Right renal cortex interstitium (tissue), 3 donors: ENCODE measurements around the gene EMP2. TPM values are rescaled to one million over a fixed set of nuclear protein-coding genes. Genes with fewer than 3 reads are reported as not detected.
"Not testable (repeated sequence)": the region's sequence is repeated elsewhere in the genome, so short reads cannot be mapped to it uniquely, and the experiment has no call there.

Experiments used
- DNase-seq, 3 donors: peaks; one replicate each; pipeline ENCODE4 v3.0.0-alpha.2; 2013; ENCODE audit warnings: low read depth in 3 of 3, low spot score in 2 of 3
- polyA plus RNA-seq, 3 donors: library from polyadenylated mRNA; unstranded; fragments of 120-200 nt; gene quantifications; one replicate each; pipeline ENCODE4 v1.2.1, GENCODE V29; 2013; ENCODE audit not compliant: insufficient read length in 3 of 3

EMP2 gene, protein sequence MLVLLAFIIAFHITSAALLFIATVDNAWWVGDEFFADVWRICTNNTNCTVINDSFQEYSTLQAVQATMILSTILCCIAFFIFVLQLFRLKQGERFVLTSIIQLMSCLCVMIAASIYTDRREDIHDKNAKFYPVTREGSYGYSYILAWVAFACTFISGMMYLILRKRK
- 10 to 100 TPM; 18.5 to 26.0 (median 24.2) TPM for polyA plus RNA-seq

DNA sequence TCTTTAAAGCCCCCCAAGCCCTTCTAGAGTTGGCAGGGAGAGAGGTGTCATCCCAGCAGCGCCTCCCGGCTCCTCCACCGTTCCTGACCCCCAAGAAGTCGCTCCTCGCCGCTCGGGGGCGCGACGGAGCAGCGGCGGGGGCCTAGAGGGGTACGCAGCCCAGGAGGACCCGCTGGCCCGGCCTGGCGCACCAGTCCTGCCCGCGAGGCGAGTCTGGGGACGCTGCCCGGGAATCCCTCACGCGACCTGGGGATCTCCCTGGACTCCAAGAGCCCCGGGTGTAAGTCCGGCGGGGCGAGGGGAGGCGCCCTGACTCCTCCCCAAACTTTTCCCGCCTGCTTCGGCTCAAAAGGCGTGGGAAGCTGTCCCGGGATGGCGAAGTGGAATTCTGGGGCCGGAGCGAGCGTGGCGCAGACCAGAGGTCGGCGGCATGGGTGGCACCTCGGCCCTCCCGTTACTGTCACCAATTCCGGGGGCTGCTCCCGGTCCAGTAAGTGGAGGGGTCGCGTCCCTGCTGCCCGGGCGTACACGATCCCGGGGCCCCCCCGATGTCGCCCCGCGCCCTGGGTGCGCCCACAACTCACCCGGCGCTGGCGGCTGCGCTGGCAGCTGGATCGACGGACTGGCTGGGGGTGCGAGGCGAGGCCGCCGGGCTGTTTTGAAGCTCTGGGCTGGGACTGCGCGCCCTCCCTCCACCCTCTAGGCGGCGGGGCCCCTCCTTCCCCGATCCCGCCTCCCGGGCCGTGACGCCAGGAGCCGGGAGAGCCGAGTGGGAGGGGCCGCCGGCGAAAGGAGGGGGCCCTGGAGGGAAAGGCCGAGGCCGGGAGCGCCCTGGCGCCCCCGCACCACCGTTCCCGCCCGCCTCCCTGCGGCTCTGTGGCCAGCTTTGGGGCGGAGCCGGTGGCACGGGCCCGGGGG, at the start of gene EMP2:
TSS of gene EMP2 (minus strand) at position 634 of the 918 bp plus-strand sequence. CDS start 32,981 bp downstream, outside the sequence.
- DNase-seq, result peak in 2 of 3 donors; percentile 56 to 64

DNA sequence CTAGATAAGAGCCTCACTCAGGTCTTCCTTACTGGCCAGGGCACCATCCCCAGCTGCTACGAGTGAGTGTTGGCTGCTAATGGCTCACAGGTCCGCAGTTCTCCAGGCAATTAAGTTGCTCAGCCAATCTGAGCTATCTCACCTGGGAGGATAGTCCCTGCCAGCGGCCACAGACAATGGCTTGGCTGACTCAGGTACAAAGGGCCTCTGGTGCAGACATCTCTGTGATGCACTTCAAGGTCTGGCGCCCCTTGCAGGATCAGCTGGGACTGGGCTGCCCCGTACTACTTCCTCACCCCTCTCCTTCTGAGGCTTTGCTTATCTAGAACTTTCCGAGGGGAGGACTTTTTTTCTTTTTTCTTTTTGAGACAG, 49.2 kb upstream of the EMP2 start:
- no peak for DNase-seq

DNA sequence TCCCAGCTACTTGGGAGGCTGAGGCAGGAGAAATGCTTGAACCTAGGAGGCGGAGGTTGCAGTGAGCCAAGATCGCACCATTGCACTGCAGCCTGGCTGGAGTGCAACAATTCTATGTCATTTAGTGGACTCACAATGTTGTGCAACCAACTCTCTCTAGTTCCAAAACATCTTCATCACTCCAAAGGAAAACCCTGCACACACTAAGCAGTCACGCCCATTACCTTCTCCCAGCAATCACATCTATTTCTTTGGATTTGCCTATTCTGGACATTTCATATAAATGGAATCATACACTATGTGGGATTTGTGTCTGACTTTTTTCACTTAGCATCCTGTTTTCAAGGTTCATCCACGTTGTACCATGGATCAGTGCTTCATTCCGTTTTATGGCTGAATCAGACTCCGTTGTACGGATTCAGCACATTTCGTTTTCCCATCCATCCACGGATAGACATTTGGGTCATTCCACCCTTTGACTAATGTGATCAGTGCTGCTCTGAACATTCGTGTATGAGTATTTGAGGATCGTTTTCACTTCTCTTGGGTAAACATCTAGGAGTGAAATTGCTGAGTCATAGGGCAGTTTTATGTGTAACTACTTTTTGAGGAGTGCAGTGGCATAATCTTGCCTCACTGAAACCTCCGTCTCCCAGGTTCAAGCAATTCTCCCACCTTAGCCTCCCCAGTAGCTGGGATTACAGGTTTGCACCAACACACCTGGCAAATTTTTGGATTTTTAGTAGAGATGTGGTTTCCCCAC, 45.4 kb upstream of the EMP2 start:
- DNase-seq, result no peak

DNA sequence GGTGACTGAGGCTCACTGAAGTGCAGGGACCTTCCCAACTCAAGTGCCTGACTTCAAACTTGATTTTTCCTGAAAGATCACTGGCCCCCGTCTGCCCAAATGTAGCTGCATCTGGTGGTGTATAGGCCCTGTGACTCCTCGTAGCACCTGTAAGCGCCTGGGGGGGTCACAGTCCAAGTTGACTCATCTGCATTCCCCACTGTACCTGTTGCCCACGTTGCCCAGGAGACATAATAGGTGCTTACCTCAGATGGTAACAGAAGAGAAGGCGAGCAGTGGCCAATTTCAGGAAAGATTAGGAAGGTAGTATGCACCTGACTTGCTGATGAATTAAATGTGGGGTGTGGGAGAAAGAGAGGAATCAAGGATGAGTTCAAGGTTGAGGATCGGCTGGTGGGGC, 44.1 kb upstream of the EMP2 start:
- DNase-seq, result no peak

DNA sequence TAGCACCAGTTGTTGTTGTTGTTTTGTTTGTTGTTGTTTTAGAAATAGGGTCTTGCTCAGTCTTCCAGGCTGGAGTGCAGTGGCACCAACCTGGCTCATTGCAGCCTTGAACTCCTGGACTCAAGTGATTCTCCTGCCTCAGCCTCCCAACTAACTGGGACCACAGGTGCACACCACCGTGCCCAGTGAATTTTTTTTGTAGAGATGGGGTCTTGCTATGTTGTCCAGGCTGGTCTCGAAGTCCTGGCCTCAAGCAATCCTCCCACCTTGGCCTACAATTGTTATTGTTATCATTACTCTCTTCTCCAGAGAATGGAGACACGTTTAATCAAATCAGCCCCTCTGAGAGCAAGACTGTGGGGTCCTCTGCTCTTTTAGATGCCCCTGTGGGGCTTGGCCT, 42.7 kb upstream of the EMP2 start:
- no peak for DNase-seq

DNA sequence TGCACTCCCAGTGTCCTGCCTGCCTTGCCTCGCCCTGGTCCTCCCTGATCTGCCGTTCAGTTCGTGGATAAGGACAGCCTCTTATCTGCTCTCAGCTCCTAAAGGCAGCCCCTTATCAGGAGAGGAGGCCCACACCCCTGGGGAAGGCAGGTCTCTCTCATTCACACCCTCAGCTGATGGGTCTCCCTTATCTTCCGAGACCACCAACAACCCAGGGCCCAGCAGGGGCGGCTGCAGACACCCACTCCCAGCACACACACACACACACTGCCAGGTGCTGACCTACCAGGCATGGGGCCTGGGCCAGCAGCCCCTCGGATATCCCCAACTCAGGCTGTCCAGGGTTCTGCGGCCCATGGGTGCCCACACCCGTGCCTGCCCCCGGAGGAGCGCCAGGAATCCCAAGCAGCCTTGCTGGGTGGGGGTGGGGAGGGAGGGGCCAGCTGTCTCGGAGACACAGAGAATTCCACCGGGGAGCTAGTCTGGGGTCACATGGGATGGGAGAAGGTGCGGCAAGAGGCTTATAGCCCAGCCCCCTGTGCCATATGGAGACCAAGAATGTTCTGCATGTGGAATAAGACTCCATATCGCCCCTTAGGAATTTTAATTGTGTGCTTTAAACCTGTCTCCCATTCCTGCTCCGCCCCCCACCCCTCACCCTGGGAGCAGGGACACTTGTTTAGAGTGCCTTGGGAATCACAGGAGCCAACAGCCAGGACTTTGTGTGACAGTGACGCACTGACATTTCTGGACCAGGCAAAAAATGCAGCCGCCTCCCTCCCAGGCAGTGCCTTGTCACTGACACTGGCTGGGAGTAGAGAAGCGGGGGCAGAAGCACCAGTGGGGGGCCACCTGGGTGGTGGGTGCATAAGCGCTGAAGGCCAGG, 41.9 kb upstream of the EMP2 start:
- DNase-seq, result no peak

DNA sequence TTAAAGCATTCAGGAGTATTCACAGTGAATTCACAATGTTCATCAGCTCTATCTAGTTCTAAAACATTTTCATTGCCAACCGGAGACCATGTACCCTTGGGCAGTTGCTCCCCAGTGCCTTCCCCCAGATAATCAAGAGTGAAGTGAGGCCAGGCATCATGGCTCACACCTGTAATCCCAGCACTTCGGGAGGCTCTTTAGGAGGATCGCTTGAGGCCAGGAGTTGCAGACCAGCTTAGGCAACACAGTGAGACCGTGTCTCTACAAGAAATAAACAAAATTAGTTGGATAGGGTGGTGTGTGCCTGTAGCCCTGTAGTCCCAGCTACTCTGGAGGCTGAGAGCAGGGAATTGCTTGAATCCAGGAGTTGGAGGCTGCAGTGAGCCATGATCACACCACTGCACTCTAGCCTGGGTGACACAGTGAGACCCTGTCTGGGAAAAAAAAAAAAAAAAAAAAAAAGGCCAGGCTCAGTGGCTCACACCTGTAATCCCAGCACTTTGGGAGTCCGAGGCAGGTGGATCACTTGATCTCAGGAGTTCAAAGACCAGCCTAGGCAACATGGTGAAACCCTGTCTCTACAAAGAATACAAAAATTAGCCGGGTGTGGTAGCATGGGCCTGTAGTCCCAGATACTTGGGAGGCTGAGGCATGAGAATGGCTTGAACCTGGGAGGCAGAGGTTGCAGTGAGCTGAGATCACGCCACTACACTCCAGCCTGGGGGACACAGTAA, 41.0 kb upstream of the EMP2 start:
- not testable (repeated sequence) for DNase-seq

DNA sequence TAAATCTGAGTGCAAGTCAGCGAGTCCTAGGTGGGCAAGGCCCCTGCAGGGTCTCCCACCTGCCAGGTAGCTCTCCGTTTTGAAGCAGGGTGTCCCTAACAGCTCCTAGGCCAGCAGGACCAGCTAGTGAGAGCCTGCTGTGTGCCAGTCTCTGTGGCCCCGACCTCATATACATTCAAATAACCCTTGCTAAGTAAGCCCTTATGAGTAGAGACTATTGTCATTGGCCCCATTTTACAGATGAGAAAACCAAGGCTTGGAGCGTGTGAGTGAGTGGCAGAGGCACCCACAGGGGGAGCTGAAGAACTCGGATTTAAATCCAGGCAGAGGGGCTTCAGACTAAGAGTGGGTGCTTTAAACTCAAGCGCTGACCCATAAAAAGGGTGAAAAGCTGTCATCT, 39.7 kb upstream of the EMP2 start:
- no peak for DNase-seq

DNA sequence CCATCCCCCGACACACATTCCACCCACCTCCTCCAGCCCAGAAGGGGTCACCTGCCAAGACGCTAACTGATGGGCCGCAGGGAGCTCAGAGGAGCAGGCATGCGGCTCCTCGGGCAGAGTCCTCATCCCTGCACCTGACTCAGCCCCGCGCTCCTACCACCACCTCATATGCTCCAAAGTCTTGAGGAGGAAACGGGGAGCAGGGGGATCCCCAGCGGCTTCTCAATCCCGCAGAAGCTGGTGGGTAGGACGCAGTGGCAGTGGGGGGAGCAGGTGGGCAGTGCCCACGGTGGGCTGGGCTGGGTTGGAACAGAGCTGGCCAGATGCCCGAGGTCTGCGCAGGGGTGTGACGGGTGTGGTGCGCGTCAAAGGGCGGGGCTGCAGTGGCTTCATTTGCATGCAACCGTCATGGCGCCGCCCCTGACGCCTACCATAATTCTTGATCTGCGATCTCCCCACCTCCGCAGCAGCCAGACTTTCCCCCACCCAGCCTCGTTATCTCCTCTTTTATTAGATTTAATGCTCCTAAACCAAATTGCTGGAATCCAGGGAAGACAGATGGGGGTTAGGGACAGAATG, 39.0 kb upstream of the EMP2 start:
- DNase-seq, result no peak

DNA sequence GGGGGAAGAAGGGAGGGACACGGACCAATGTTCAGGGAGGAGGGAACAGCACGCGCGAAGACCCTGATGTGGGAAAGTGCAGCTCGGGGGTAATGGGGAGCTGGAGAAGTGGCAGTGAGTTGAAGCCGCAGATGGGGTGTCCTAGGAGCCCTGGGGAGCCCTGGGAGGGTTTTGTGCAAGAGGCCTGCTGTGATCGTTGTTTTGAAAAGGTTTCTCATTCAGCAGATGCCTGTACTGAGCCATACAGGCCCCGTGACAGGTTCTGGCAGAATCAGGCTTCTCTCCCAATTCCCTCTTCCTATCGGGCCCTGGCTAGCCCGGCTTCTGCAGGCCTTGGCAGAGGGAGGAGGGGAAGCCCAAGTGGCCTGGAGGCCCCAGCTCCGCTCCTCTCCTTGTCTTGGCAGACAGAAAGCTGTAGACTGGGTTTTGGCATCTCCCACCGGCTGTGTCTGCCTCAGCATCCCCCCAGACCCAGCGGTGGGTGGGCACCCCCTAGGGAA, 38.4 kb upstream of the EMP2 start:
- no peak for DNase-seq

DNA sequence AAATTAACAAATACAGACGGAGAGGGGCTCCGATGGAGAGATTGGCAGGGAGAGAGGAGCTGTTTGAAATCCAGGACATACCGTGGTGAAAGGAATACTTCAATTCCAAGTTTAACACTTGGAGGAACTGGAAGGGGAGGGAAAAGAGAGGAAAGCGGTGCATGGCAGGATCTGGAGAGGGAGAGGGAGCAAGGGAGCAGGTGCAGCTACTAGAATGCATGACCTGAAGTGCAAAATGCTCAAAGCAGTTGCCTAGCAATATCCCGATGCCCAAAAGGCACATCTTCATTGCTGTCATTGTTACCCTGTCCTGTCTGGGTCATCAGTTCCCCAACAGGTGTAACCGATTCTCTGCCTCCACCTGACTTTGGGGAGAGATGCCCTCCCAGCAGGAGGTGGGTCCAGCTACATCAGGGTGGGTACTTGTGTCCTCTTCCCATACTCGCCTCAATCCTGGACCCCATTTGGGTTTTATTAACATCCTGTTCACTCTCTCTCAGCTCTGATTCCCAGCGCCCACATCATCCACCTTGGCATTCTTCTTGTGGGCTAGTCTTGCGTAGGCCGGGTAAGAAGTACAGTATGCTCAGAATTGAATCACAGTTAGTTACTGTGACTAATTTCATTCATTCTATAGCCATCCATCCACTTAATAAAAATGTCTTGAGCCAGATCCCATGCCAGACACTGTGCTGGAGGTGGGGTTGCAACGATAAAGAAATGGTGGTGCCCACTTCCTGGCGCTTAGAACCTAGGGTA, 37.4 kb upstream of the EMP2 start:
- DNase-seq, result no peak

DNA sequence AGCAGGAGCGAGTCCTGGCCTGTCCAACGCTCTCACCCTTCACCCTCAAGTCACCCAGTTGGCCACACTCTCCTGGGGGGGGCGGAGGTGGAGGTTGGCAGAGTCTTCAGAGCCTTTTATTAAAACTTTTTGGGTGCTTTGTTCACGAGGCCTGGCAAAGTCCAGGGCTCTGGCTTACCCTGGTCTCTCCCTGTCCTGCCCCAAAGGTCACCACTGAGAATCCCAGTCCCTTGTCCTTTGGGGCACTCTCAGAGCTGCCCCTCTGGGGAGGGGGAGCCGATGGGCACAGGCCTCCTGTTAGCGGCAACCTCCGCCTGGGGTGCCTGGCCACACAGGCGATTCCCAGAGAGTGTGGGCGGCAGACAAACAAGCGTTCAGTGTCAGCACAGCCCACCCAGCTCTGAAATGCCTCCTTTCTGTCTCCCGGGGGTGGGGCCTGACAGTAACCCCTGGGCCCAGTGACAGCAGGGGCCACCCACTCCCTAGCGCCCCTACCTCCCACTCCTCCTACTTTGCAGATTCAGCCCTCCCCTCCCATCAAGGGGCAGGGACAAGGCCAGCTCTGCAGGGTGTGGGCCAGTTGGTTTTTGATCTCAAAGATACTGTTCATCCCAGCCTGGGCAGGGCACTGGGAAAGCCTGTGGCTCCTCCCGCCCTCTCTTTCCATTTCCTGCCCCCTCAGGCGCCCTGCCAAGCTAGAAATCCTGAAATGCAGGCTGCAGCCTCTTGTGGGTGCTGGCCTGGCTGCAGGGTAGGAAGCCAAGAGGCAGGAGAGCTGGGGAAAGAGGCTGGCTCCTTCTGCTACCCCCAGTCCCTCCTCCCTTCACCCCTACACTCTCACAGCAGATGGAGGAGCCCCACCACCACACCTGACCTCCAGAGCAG, 36.6 kb upstream of the EMP2 start:
- DNase-seq, result no peak

DNA sequence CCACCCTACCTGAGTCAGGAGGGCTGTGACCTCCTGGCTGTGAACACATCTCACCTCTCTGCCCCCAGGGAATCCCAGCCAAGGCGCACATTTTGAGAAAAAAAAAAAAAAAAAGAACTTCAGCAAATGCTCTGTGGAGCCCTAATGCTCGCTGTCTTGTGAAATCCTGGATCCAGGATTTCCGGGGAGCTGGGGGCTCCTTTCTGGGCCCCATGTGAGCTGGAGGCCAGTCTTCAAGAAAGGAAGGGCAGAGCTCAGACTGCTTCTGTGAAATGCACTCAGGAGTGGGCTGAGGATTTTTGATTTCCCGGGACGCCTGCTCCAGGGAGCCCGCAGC, 36.0 kb upstream of the EMP2 start:
- DNase-seq, result no peak

DNA sequence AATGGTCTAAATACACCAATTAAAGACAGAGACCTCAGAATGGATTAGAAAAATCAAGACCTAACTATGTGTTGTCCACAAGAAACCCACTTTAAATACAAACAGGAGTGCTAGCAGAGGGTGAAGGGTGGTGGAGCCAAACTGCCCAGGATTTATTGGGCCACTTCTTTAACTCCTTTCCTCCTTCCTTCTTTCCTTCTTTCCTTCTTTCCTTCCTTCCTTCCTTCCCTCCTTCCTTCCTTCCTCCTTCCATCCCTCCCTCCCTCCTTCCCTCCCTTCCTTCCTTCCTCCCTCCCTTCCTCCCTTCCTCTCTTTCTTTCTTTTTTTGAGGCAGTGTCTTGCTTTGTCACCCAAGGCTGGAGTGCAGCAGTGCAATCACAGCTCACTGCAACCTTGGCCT, 34.3 kb upstream of the EMP2 start:
- DNase-seq, result no peak

DNA sequence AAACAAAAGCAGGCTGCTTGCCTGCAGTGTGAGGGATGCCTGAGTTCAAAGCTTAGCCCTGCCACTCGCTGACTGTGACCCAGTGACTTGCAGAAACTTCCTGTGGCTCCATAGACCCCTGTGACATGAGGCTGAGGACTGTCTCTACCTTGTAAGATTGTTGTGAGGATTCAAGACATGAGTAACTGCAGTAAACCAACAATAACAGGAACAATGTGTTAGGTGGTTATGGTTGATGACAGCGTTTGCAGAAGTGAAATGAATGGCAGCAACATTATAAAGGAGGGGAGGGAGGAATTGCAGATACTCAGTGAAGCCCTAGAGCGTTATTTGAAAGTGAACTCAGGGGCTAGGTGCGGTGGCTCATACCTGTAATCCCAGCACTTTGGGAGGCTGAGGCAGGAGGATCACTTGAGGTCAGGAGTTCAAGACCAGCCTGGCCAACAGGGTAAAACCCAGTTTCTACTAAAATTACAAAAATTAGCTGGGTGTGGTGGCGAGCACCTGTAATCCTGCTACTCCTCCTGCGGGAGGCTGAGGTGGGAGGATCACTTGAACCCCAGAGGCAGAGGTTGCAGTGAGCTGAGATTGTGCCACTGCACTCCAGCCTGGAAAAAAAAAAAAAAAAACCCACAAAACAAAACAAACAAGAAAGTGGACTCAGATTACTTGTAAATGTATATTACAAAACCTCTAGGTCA, 33.5 kb upstream of the EMP2 start:
- DNase-seq, result no peak

DNA sequence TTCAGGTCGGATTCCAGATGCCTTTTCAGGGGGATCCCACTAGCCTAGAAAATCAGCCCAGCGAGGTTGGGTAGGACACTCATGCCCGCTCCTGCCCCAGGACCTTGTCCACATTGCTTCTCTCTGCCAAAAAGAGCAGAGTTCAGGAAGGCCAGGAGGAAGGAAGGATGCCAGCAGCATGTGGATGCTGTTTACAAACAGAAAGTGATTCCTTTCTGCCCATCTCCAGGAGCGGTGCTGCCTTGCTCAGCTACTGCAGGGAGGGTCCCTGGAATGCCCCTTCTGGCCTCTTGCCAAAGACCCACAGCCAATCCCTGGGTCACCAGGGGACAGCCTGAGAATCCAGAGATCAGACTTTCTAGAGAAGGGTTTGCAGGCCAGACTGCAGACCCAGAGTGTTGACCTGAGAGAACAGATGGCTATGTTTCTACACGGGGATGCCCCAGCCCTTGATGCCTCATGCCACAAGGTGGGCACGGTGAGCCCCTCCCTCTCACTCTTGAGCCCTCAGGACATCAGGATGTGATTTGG, 32.3 kb upstream of the EMP2 start:
- no peak for DNase-seq

DNA sequence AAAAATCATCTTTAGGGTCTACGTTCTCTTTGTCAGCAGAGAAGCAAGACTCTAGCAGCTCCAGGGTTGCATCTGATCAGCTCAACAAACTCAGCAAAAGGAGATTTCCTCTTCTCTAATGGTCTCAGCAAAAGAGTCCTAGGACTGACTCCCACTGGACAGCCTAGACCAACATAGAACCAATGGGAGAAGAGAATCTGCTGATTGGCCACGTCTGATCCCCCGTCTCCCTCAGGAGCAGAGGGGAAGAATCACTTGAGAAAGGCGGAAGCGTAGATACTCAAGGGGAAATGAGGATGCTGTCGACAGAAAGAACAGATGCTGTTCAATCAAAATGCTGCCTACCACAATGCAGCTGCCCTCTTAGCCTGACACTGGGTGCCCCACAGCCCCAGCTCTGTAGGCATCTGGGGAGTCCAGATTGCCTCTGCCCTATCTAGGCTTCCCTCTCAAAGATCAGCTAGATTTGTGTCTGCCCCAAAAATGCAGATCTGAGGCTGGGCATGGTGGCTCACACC, 31.5 kb upstream of the EMP2 start:
- DNase-seq, result no peak
